Ascending aorta (tissue), 2 donors: Measurements from ENCODE around the gene SIN3A. TPM values are rescaled to one million over a fixed set of nuclear protein-coding genes. Genes with fewer than 3 reads are reported as not detected.
"Not testable (repeated sequence)": the region's sequence is repeated elsewhere in the genome, so short reads cannot be mapped to it uniquely, and the experiment has no call there.

Experiments
- DNase-seq, 2 donors: peaks; one replicate each; pipeline ENCODE4 v3.0.0-alpha.2; 2019; ENCODE audit warnings: low spot score in 2 of 2
- H3K27ac ChIP-seq, 2 donors: fragments of 200-600 bp; sonication (generic); one replicate each; pipeline ENCODE4 v1.5.1; 2016 to 2017; ENCODE audit warnings: mild to moderate bottlenecking in 1 of 2
- H3K27me3 ChIP-seq: fragments of 200-600 bp; sonication (generic); one replicate; pipeline ENCODE4 v1.5.1; 2017
- H3K36me3 ChIP-seq, 2 donors: fragments of 200-600 bp; sonication (generic); one replicate each; pipeline ENCODE4 v1.5.1; 2016
- H3K4me1 ChIP-seq, 2 donors: fragments of 200-600 bp; sonication (generic); one replicate each; pipeline ENCODE4 v1.5.1; 2016 to 2017; ENCODE audit warnings: mild to moderate bottlenecking in 1 of 2
- H3K4me3 ChIP-seq, 2 donors: fragments of 200-600 bp; sonication (generic); one replicate each; pipeline ENCODE4 v1.5.1; 2016 to 2017; ENCODE audit warnings: mild to moderate bottlenecking in 1 of 2
- H3K9me3 ChIP-seq, 2 donors: fragments of 200-600 bp; sonication (generic); one replicate each; pipeline ENCODE4 v1.5.1; 2016
- CTCF ChIP-seq, 3 experiments: fragments of 200-600 bp in 2 of 3; fragments of 450-650 bp in 1 of 3; sonication (generic) in 2 of 3; IDR thresholded peaks; one replicate each; pipeline ENCODE4 v1.5.1; 2016 to 2019; ENCODE audit warnings: antibody characterized with exemption in 3 of 3, mild to moderate bottlenecking in 1 of 3, moderate library complexity in 1 of 3
- intact Hi-C: fragments of 100-400 bp; cut with DNase I; formaldehyde crosslinking; loops from one replicate; pipeline ENCODE4 v1.15.1; 2023
- total RNA-seq: library from RNA; depleted of rRNA; stranded (reverse); fragments of >200 nt; gene quantifications from one replicate; pipeline ENCODE4 v1.1.0, GENCODE V29; 2016

The SIN3A gene
- total RNA-seq, 1 donor from 2014 or later: 41.0 TPM

DNA sequence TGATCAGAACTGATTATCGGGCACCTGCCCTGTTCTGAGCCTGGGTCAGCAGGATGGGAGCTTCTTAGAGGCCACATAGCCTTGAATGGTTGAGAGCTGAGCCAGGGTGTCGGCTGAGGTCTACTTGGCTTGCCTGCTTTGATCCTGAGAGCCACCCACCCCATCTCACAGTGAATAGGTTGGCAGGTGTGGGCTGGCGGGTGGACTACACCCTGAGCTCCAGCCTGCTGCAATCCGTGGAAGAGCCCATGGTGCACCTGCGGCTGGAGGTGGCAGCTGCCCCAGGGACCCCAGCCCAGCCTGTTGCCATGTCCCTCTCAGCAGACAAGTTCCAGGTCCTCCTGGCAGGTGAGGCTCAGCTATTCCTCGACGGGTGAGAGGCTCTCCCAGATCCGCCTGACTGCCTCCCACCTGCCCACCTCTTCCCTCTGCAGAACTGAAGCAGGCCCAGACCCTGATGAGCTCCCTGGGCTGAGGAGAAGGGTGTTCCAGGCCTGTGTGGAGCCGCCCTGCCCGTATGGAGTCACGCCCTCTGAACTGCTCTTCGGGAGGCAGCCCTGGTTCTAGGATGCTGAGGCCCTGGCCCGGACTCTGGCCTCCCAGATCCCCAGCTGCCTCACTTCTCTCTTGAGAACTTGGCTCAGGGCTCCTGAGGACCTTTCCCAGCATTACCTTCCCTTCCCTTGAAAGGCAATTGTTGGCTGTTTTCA lies 111.8 kb downstream of the SIN3A start:
- Histone ChIP-seq H3K36me3 (peaks cover 5 to 11% of the 10 kb centered on the region in 2 donors), H3K27ac (no peak overlapping the region), H3K9me3 (no peaks in the 10 kb centered on the region), H3K27me3 (no peaks in the 10 kb centered on the region), H3K4me1 (peaks cover 3 to 5% of the 10 kb centered on the region in 2 donors), H3K4me3 (no peak overlapping the region)
- intact Hi-C loops: loop anchor here (10.0 kb wide), 1 partner anchor 315 kb away; the partner anchor contains the start of gene PPCDC
- no peak for DNase-seq
- no peak for TF ChIP-seq CTCF (IDR thresholded peaks at IDR 0.05)

- H3K27me3 ChIP-seq: no peaks in the 10 kb centered on the region
- peaks cover 5 to 11% of the 10 kb centered on the region in 2 donors for H3K36me3 ChIP-seq
- intact Hi-C loops: loop anchor here (10.0 kb wide), 1 partner anchor 314 kb away; the partner anchor contains the start of gene PPCDC
- DNase-seq: no peak
- no peak overlapping the region for H3K4me3 ChIP-seq
- H3K27ac ChIP-seq: no peak overlapping the region
- no peak for TF ChIP-seq CTCF (IDR thresholded peaks at IDR 0.05)
- no peaks in the 10 kb centered on the region for H3K9me3 ChIP-seq
- peaks cover 3 to 5% of the 10 kb centered on the region in 2 donors for H3K4me1 ChIP-seq
Observed at GRCh38 chr15:75338661-75339240, 112.7 kb downstream of the SIN3A start.

GRCh38 chr15:75335705-75336355 lies 115.7 kb downstream of the SIN3A start, which contains the start of gene COMMD4:
TSS of gene COMMD4 (plus strand) at chr15:75336063. CDS start at chr15:75336090, 27 bp downstream.
- Histone ChIP-seq H3K36me3 (peaks cover 5 to 11% of the 10 kb centered on the region in 2 donors), H3K9me3 (no peaks in the 10 kb centered on the region), H3K27ac (peak within 1 kb of the TSS; percentile 31 to 51), H3K4me3 (peak within 1 kb of the TSS; percentile 56 to 81), H3K27me3 (no peaks in the 10 kb centered on the region), H3K4me1 (peaks cover 3 to 5% of the 10 kb centered on the region in 2 donors)
- TF ChIP-seq CTCF (IDR thresholded peaks at IDR 0.05): no peak
- intact Hi-C loops: loop anchor here (10.0 kb wide), 1 partner anchor 311 kb away; the partner anchor contains the start of gene PPCDC
- DNase-seq: peak; percentile 71 to 97

- TF ChIP-seq CTCF (IDR thresholded peaks at IDR 0.05): no peak
- no peak overlapping the region for H3K27ac ChIP-seq
- no peaks in the 10 kb centered on the region for H3K9me3 ChIP-seq
- H3K27me3 ChIP-seq: no peaks in the 10 kb centered on the region
- intact Hi-C loops: loop anchor here (10.0 kb wide), 1 partner anchor 311 kb away; the partner anchor contains the start of gene PPCDC
- DNase-seq: no peak
- peak overlapping the region; percentile 56 to 81 for H3K4me3 ChIP-seq
- peaks cover 5 to 11% of the 10 kb centered on the region in 2 donors for H3K36me3 ChIP-seq
- H3K4me1 ChIP-seq: peaks cover 3 to 5% of the 10 kb centered on the region in 2 donors
Observed at GRCh38 chr15:75335313-75335704, 116.2 kb downstream of the SIN3A start.

DNA sequence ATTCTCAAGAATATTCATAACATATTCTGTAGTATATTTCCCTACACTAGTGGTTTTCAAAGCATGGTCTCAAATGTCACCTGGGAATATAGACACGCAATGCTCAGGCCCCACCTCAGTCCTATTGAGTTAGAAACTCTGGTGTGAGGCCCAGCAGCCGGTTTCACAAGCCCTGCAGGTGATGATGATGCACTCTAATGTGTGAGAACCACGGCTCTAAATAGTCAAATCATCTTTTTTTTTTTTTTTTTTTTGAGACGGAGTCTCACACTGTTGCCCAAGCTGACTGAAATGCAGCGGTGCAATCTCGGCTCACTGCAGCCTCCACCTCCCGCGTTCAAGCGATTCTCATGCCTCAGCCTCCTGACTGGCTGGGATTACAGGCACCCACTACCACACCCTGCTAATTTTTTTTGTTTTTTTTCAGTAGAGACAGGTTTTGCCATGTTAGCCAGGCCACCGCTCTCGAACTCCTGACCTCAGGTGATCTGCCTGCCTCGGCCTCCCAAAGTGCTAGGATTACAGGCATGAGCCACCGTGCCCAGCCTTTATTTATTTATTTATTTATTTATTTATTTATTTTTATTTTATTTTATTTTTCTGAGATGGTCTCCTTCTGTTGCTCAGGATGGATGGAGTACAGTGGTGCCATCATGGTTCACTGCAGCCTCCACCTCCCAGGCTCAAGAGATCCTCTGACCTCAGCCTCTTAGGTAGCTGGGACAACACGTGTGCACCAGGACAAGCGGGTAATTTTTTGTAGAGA lies 117.7 kb downstream of the SIN3A start:
- not testable (repeated sequence) for H3K27me3 ChIP-seq, H3K4me1 ChIP-seq, H3K36me3 ChIP-seq, DNase-seq, H3K27ac ChIP-seq, H3K9me3 ChIP-seq, H3K4me3 ChIP-seq
- intact Hi-C loops: loop anchor here (10.0 kb wide), 1 partner anchor 309 kb away; the partner anchor contains the start of gene PPCDC

DNA sequence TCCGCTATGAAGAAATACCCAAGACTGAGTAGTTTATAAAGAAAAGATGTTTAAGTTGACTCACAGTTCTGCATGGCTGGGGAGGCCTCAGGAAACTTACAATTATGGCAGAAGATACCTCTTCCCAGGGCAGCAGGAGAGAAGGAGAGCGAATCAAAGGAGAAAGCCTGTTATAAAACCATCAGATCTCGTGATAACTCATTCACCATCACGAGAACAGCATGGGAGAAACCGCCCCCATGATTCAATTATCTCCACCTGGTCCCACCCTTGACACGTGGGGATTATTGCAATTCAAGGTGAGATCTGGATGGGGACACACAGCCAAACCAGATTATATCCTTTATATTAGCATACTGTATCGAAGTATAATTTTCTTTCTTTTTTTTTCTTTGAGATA lies 119.4 kb downstream of the SIN3A start:
- DNase-seq: not testable (repeated sequence)
- intact Hi-C loops: loop anchor here (10.0 kb wide), 1 partner anchor 307 kb away; the partner anchor contains the start of gene PPCDC

More for the DNA sequence above, 119.4 kb downstream of the SIN3A start:
- H3K9me3 ChIP-seq, H3K36me3 ChIP-seq, H3K27me3 ChIP-seq, H3K4me1 ChIP-seq, H3K4me3 ChIP-seq, H3K27ac ChIP-seq: not testable (repeated sequence)
